Measurements from ENCODE around the gene AGO4. TPM values are rescaled to one million over a fixed set of nuclear protein-coding genes. Genes with fewer than 3 reads are reported as not detected.
"Not testable (repeated sequence)": the region's sequence is repeated elsewhere in the genome, so short reads cannot be mapped to it uniquely, and the experiment has no call there.

AGO4 gene
- total RNA-seq, 2 donors from 2014 or later = 3.9 to 6.5 TPM

DNA sequence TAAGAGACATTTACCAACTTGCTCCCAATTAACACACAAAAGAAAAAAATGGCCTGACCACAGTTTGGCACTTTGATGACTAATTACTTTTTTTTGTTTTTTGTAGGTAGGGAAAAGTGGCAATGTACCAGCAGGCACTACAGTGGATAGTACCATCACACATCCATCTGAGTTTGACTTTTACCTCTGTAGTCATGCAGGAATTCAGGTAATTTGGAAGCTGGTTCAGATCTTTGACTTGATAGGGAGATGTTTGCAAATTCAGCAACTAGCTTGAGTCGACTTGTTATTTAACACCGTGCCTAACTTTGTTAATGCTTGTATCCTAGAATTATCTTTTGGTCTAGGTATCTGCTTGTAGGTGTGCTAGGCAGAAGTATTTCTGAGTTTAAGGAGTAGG is 42.2 kb downstream of the AGO4 start:
- Mint-ChIP-seq H3K9me3 (no peaks in the 10 kb centered on the region), H3K36me3 (no peaks in the 10 kb centered on the region), H3K27ac (peak overlapping the region in 1 of 2 donors; percentile 30)
- no peak for DNase-seq (ENCODE audit: low spot score in 2 of 2)
- no peak for ATAC-seq

GRCh38 chr1:35850716-35851115 is 42.9 kb downstream of the AGO4 start:
- no peaks in the 10 kb centered on the region for H3K36me3 Mint-ChIP-seq
- no peak for DNase-seq (ENCODE audit: low spot score in 2 of 2)
- ATAC-seq = no peak
- H3K9me3 Mint-ChIP-seq = no peaks in the 10 kb centered on the region
- peak overlapping the region in 1 of 2 donors; percentile 30 for H3K27ac Mint-ChIP-seq

GRCh38 chr1:35851132-35851869 is 43.5 kb downstream of the AGO4 start:
- DNase-seq (ENCODE audit: low spot score in 2 of 2) = no peak
- ATAC-seq = no peak
- Mint-ChIP-seq H3K27ac (peak overlapping the region in 1 of 2 donors; percentile 2), H3K9me3 (no peaks in the 10 kb centered on the region), H3K36me3 (no peaks in the 10 kb centered on the region)

DNA sequence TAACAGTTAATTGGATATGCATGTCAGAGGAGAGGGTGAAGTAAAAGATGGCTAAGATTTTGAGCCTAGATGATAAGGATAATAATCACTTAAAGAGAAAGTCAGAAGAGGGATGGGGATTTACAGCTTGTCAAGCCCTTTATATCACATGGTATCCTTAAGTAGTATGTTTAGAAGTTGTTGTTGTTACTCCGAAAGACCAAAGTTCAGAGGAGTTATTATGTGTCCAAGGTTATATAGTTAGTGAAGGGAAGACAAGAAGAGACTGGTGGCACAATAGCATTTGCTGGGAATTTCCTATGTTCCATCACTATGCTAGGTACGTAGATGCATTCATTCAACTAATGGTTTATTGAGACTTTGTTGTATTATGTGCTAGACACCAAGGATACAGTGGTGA is 44.4 kb downstream of the AGO4 start:
- no peaks in the 10 kb centered on the region for H3K36me3 Mint-ChIP-seq
- no peak for DNase-seq (ENCODE audit: low spot score in 2 of 2)
- H3K27ac Mint-ChIP-seq = no peak overlapping the region
- H3K9me3 Mint-ChIP-seq = no peaks in the 10 kb centered on the region
- ATAC-seq = no peak

- ATAC-seq = no peak
- H3K9me3 Mint-ChIP-seq = no peaks in the 10 kb centered on the region
- no peak for DNase-seq (ENCODE audit: low spot score in 2 of 2)
These were observed 47.3 kb downstream of the AGO4 start for GRCh38 chr1:35854989-35855700.

GRCh38 chr1:35856964-35857363 is 49.1 kb downstream of the AGO4 start:
- no peaks in the 10 kb centered on the region for H3K9me3 Mint-ChIP-seq

More at GRCh38 chr1:35854989-35855700, 47.3 kb downstream of the AGO4 start:
- Mint-ChIP-seq H3K27ac (no peak overlapping the region), H3K36me3 (no peaks in the 10 kb centered on the region)

GRCh38 chr1:35857830-35858229 is 50.0 kb downstream of the AGO4 start:
- no peak for ATAC-seq
- Mint-ChIP-seq H3K36me3 (no peaks in the 10 kb centered on the region), H3K27ac (no peak overlapping the region), H3K9me3 (no peaks in the 10 kb centered on the region)
- DNase-seq (ENCODE audit: low spot score in 2 of 2) = no peak

More at GRCh38 chr1:35856964-35857363, 49.1 kb downstream of the AGO4 start:
- DNase-seq (ENCODE audit: low spot score in 2 of 2) (no peak), ATAC-seq (no peak)
- Mint-ChIP-seq H3K36me3 (no peaks in the 10 kb centered on the region), H3K27ac (no peak overlapping the region)

GRCh38 chr1:35860696-35861095 is 52.9 kb downstream of the AGO4 start:
- ATAC-seq (no peak), DNase-seq (ENCODE audit: low spot score in 2 of 2) (no peak)
- no peak overlapping the region for H3K27ac Mint-ChIP-seq
- H3K36me3 Mint-ChIP-seq = no peaks in the 10 kb centered on the region
- no peaks in the 10 kb centered on the region for H3K9me3 Mint-ChIP-seq

GRCh38 chr1:35863136-35863535 is 55.3 kb downstream of the AGO4 start:
- DNase-seq (ENCODE audit: low spot score in 2 of 2) = no peak
- ATAC-seq = no peak
- Mint-ChIP-seq H3K36me3 (no peaks in the 10 kb centered on the region), H3K27ac (no peak overlapping the region), H3K9me3 (no peaks in the 10 kb centered on the region)

GRCh38 chr1:35863881-35864625 is 56.2 kb downstream of the AGO4 start:
- H3K36me3 Mint-ChIP-seq = no peaks in the 10 kb centered on the region
- ATAC-seq (no peak), DNase-seq (ENCODE audit: low spot score in 2 of 2) (no peak)
- no peaks in the 10 kb centered on the region for H3K9me3 Mint-ChIP-seq
- no peak overlapping the region for H3K27ac Mint-ChIP-seq

GRCh38 chr1:35864813-35865212 is 57.0 kb downstream of the AGO4 start:
- no peaks in the 10 kb centered on the region for H3K36me3 Mint-ChIP-seq

DNA sequence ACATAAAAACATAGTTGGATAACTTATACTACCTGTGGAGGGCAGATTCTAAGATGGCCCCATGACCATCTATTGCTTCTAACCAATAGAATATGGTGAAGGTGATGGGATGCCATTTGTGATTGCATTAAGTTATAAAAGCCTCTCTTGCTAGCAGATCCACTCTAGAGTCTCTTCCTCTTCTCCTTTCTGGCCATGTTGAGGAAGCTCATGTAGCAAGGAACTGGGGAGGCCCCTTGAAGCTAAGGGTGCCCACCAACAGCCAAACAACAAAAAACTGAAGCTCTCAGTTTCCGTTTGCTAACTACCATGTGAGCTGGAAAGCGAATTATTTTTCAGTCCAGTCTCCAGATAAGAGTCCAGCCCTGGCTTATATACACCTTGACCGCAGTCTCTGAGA is 59.2 kb downstream of the AGO4 start:
- no peaks in the 10 kb centered on the region for H3K9me3 Mint-ChIP-seq
- DNase-seq (ENCODE audit: low spot score in 2 of 2) (no peak), ATAC-seq (no peak)
- H3K27ac Mint-ChIP-seq = no peak overlapping the region
- no peaks in the 10 kb centered on the region for H3K36me3 Mint-ChIP-seq

More at GRCh38 chr1:35864813-35865212, 57.0 kb downstream of the AGO4 start:
- ATAC-seq = no peak
- no peak overlapping the region for H3K27ac Mint-ChIP-seq
- no peak for DNase-seq (ENCODE audit: low spot score in 2 of 2)
- H3K9me3 Mint-ChIP-seq = no peaks in the 10 kb centered on the region

DNA sequence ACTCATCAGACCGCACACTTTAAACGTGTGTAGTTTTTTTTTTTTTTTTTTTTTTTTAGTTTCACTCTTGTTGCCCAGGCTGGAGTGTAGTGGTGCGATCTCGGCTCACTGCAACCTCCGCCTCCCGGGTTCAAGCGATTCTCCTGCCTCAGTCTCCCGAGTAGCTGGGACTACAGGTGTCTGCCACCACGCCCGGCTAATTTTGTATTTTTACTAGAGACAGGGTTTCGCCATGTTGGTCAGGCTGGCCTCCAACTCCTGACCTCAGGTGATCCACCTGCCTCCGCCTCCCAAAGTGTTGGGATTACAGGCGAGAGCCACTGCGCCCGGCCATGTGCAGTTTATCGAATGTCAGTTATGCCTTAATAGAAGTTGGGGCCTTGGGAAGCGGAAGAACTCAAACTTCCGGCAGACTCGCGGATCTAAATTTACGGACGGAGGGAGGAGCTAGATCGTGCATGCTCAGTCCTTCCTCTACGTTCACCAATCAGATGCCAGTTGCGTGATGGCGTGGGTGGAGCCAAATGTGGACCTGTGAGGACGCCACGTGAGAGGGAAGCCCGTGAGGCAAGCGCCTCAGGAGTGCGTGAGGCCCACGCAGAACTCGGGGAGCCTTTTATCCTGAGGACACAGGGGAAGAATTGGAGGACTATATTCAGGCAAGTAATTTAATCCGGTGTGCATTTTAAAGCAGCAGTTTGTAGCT is 61.6 kb downstream of the AGO4 start:
- not testable (repeated sequence) for H3K27ac Mint-ChIP-seq; H3K36me3 Mint-ChIP-seq; ATAC-seq; H3K9me3 Mint-ChIP-seq; DNase-seq (ENCODE audit: low spot score in 2 of 2)

GRCh38 chr1:35870651-35871309 is 63.0 kb downstream of the AGO4 start:
- H3K9me3 Mint-ChIP-seq = no peaks in the 10 kb centered on the region
- ATAC-seq (no peak), DNase-seq (ENCODE audit: low spot score in 2 of 2) (no peak)
- no peaks in the 10 kb centered on the region for H3K36me3 Mint-ChIP-seq
- H3K27ac Mint-ChIP-seq = no peak overlapping the region

DNA sequence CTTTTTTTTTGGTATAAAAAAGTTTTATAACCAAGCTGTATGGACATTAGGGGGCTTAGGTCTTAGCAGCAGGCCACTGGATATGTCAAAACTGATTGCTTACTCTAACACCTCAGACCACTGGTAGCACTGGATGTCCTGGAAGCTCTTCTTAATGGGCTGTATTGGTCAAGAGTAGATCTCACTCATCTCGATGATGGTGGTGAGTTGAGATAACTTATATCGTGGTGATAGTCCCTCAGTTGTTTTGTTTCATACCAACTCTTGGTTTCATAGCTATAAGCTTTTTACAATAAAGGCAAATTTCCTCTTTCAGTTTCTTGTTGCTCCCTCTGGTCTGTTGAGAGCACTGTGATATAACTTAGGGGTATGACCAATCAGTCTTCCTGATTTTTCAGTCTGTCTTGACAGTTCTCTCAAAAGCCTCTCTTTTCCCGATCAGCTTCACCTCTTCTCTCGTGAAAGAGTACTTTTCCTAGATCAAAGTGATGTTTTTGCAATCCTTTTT is 65.5 kb downstream of the AGO4 start:
- Mint-ChIP-seq H3K9me3 (no peaks in the 10 kb centered on the region), H3K36me3 (no peaks in the 10 kb centered on the region), H3K27ac (no peak overlapping the region)
- DNase-seq (ENCODE audit: low spot score in 2 of 2) (no peak), ATAC-seq (no peak)

DNA sequence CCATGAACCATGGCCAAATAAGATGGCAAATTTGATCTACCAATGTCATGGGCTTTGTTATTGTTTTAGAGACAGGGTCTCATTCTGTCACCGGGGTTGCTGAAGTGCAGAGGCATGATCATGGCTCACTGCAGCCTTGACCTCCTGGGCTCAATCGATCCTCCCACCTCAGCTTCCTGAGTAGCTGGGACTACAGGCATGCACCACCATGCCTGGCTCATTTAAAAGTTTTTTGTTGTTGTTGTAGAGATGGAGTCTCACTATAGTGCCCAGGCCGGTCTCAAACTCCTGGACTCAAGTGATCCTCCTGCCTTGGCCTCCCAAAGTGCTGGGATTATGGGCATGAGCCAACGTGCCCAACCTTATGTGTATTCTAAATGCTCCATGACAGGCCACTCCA is 66.3 kb downstream of the AGO4 start:
- not testable (repeated sequence) for H3K27ac Mint-ChIP-seq; DNase-seq (ENCODE audit: low spot score in 2 of 2); H3K9me3 Mint-ChIP-seq; H3K36me3 Mint-ChIP-seq; ATAC-seq
